HUES48 (cell line): ENCODE measurements around the gene PDZRN4.

Experiments used
- H3K27ac ChIP-seq: one replicate; pipeline ENCODE4 v1.7.0; 2013; ENCODE audit warnings: low read depth, low read length, inconsistent platforms
- H3K27me3 ChIP-seq: 2 replicates; pipeline ENCODE4 v1.6.1; 2013; ENCODE audit warnings: mild to moderate bottlenecking, low read length; ENCODE audit not compliant: control insufficient read depth, insufficient read depth
- H3K36me3 ChIP-seq: 2 replicates; pipeline ENCODE4 v1.6.1; 2013; ENCODE audit warnings: low read length; ENCODE audit not compliant: control insufficient read depth, insufficient read depth
- H3K4me1 ChIP-seq: 2 replicates; pipeline ENCODE4 v1.6.1; 2013; ENCODE audit warnings: mild to moderate bottlenecking, low read length; ENCODE audit not compliant: control insufficient read depth, insufficient read depth
- H3K4me3 ChIP-seq: 2 replicates; pipeline ENCODE4 v1.5.1; 2013; ENCODE audit warnings: mild to moderate bottlenecking, low read depth, low read length
- H3K9ac ChIP-seq: 2 replicates; pipeline ENCODE4 v1.6.1; 2013; ENCODE audit warnings: mild to moderate bottlenecking, low read depth, low read length, moderate library complexity
- H3K9me3 ChIP-seq: 2 replicates; pipeline ENCODE4 v1.6.1; 2013; ENCODE audit warnings: low read length; ENCODE audit not compliant: control insufficient read depth, insufficient read depth

Gene PDZRN4

GRCh38 chr12:41419131-41419893 is 231.2 kb downstream of the PDZRN4 start:
- H3K9me3 ChIP-seq, result no peaks in the 10 kb centered on the region
- H3K4me3 ChIP-seq, result no peak overlapping the region
- H3K9ac ChIP-seq, result no peak overlapping the region
- H3K27ac ChIP-seq, result peak overlapping the region; percentile 46
- peaks cover 34% of the 10 kb centered on the region for H3K4me1 ChIP-seq
- no peaks in the 10 kb centered on the region for H3K27me3 ChIP-seq
- no peaks in the 10 kb centered on the region for H3K36me3 ChIP-seq

DNA sequence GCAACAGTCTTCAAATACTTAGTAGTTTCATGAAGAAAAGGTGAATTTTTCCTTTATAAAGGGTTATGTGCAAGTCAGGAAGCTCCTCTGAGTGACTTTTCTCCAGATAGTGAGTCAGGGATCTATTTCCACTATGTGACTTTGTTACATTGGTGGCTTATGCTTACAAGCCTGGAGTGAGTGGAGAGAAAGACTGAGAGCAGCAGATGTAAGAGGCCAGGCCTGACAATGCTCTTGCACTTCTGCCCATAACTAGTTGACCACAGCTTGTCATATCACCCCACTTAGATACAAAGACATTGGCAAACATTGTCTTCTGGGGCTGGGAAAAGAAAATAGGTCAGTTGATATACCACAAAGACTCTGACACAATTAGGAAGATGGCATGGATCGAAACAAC is 236.5 kb downstream of the PDZRN4 start:
- H3K9me3 ChIP-seq, result no peaks in the 10 kb centered on the region
- no peaks in the 10 kb centered on the region for H3K36me3 ChIP-seq

GRCh38 chr12:41433460-41433859 is 245.3 kb downstream of the PDZRN4 start:
- no peaks in the 10 kb centered on the region for H3K27me3 ChIP-seq
- no peak overlapping the region for H3K27ac ChIP-seq
- H3K36me3 ChIP-seq, result no peaks in the 10 kb centered on the region
- no peak overlapping the region for H3K9ac ChIP-seq
- no peaks in the 10 kb centered on the region for H3K9me3 ChIP-seq
- 0 out of 2 replicates have a peak, but pooled peaks cover 4% of the 10 kb centered on the region for H3K4me1 ChIP-seq
- H3K4me3 ChIP-seq, result no peak overlapping the region

More for the DNA sequence above, 236.5 kb downstream of the PDZRN4 start:
- Histone ChIP-seq H3K4me3 (no peak overlapping the region), H3K4me1 (peaks cover 9% of the 10 kb centered on the region), H3K9ac (no peak overlapping the region), H3K27ac (no peak overlapping the region), H3K27me3 (no peaks in the 10 kb centered on the region)

DNA sequence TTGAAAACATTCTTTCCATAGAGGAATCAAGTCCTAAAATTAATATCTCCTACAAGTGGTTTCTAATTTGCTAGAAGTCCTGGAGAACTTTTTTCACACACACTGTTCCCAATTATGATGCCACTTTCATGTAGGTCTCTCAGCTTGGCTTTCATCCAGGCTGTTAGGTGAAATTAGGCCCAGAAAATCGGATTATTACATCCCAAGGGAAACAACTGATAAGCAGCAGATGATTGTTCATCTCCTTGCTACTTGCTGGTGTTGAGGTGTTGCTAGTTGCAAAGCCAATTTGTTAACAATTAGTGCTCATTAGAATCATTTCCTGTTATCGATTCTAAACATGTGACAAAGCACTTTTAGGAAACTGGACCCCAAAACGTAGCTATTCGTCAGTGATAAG is 248.0 kb downstream of the PDZRN4 start:
- H3K36me3 ChIP-seq, result no peaks in the 10 kb centered on the region
- H3K4me3 ChIP-seq, result no peak overlapping the region
- H3K27me3 ChIP-seq, result no peaks in the 10 kb centered on the region
- H3K27ac ChIP-seq, result no peak overlapping the region
- H3K4me1 ChIP-seq, result peaks cover 22% of the 10 kb centered on the region
- H3K9me3 ChIP-seq, result no peaks in the 10 kb centered on the region
- no peak overlapping the region for H3K9ac ChIP-seq

DNA sequence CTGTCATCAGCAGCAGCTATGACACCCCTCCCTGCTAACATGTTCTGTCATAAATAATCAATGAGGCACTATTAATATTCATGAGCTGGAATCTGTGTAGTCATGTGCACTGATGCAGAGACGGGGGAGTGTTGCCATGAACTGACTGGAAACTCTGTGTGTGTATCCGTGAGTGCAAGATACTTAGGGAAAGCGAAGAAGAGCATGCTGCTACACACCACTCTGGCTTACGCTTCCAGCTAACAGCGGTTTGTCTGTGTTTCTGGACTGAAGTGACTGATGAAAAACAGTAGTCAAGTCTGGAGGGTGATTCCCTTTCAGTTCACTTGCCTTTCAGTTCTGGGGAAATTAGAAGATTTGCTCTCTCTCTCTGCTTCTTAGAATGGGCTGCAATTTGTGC is 249.4 kb downstream of the PDZRN4 start:
- no peak overlapping the region for H3K9ac ChIP-seq
- H3K36me3 ChIP-seq, result no peaks in the 10 kb centered on the region
- H3K27ac ChIP-seq, result no peak overlapping the region
- peaks cover 22% of the 10 kb centered on the region for H3K4me1 ChIP-seq
- H3K9me3 ChIP-seq, result no peaks in the 10 kb centered on the region
- H3K27me3 ChIP-seq, result no peaks in the 10 kb centered on the region
- H3K4me3 ChIP-seq, result no peak overlapping the region

GRCh38 chr12:41438854-41439541 is 250.9 kb downstream of the PDZRN4 start:
- Histone ChIP-seq H3K9me3 (no peaks in the 10 kb centered on the region), H3K36me3 (no peaks in the 10 kb centered on the region), H3K27ac (no peak overlapping the region), H3K9ac (no peak overlapping the region), H3K4me1 (peaks cover 27% of the 10 kb centered on the region), H3K27me3 (no peaks in the 10 kb centered on the region), H3K4me3 (no peak overlapping the region)

GRCh38 chr12:41439801-41440200 is 251.7 kb downstream of the PDZRN4 start:
- H3K27ac ChIP-seq, result no peak overlapping the region
- H3K4me1 ChIP-seq, result peaks cover 27% of the 10 kb centered on the region
- H3K9ac ChIP-seq, result no peak overlapping the region
- no peaks in the 10 kb centered on the region for H3K9me3 ChIP-seq
- H3K27me3 ChIP-seq, result no peaks in the 10 kb centered on the region
- H3K4me3 ChIP-seq, result no peak overlapping the region
- no peaks in the 10 kb centered on the region for H3K36me3 ChIP-seq

DNA sequence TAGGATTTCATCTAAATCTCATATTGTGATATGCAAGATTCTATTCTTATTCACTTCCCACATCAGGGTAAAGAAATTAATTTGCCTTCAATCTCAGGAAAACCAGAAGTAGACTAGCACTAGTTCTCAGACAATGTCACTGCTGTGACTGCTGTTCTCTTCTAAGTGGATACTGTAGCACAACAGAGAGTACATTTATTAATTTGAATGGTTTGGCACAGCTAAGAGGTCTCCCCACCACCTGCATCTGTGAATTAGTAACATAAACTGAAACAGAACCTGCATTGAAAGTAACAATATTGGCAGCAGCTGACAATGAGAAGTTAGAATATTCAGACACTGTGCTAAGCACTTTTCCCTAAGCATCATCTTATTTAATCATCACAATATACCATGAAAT is 253.1 kb downstream of the PDZRN4 start:
- Histone ChIP-seq H3K9ac (no peak overlapping the region), H3K9me3 (no peaks in the 10 kb centered on the region), H3K27me3 (no peaks in the 10 kb centered on the region), H3K4me3 (no peak overlapping the region), H3K4me1 (peaks cover 27% of the 10 kb centered on the region), H3K36me3 (no peaks in the 10 kb centered on the region), H3K27ac (no peak overlapping the region)

GRCh38 chr12:41442896-41443295 is 254.8 kb downstream of the PDZRN4 start:
- peaks cover 23% of the 10 kb centered on the region for H3K4me1 ChIP-seq
- H3K27me3 ChIP-seq, result no peaks in the 10 kb centered on the region
- no peaks in the 10 kb centered on the region for H3K9me3 ChIP-seq
- no peak overlapping the region for H3K27ac ChIP-seq
- H3K9ac ChIP-seq, result no peak overlapping the region
- H3K4me3 ChIP-seq, result no peak overlapping the region
- no peaks in the 10 kb centered on the region for H3K36me3 ChIP-seq

DNA sequence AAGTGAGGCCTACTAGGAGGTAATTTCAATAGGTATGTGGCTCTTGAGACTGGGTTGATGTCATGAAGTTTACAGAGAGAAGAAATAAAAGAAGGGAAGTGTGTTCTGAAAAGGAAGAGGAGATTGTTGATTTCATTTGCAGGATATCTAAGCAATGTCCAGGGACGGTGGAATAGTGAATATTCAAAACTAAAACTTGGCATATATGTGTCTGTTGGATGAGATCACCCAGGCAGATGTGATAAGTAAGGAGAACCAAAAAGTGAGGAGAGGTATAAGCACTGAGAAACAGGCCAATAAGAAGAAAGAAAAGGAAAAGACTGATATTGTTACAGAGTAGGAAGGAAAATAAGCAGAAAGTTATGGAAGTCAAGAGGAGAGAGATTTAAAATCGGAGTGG is 255.6 kb downstream of the PDZRN4 start:
- peaks cover 21% of the 10 kb centered on the region for H3K4me1 ChIP-seq
- no peaks in the 10 kb centered on the region for H3K36me3 ChIP-seq
- no peak overlapping the region for H3K9ac ChIP-seq

GRCh38 chr12:41452838-41453407 is 264.8 kb downstream of the PDZRN4 start:
- H3K9ac ChIP-seq, result no peak overlapping the region
- no peaks in the 10 kb centered on the region for H3K27me3 ChIP-seq
- no peaks in the 10 kb centered on the region for H3K9me3 ChIP-seq
- no peaks in the 10 kb centered on the region for H3K36me3 ChIP-seq
- no peaks in the 10 kb centered on the region for H3K4me1 ChIP-seq
- H3K27ac ChIP-seq, result no peak overlapping the region
- H3K4me3 ChIP-seq, result no peak overlapping the region

More for the DNA sequence above, 255.6 kb downstream of the PDZRN4 start:
- H3K9me3 ChIP-seq, result no peaks in the 10 kb centered on the region
- H3K4me3 ChIP-seq, result no peak overlapping the region
- H3K27ac ChIP-seq, result no peak overlapping the region
- no peaks in the 10 kb centered on the region for H3K27me3 ChIP-seq
